NCI-H128 (cell line): ENCODE measurements around the gene TSEN15.
"Not testable (repeated sequence)": the region's sequence is repeated elsewhere in the genome, so short reads cannot be mapped to it uniquely, and the experiment has no call there.

Experiments
- DNase-seq: peaks from one replicate; lab custom pipeline; 2025; ENCODE audit not compliant: unreplicated experiment; lab: John Stamatoyannopoulos, UW

TSEN15 gene

GRCh38 chr1:184096005-184096404, 44.5 kb downstream of the TSEN15 start:
- DNase-seq = no peak

- DNase-seq = not testable (repeated sequence)
Measured at GRCh38 chr1:184096580-184096979, 45.0 kb downstream of the TSEN15 start.

GRCh38 chr1:184101141-184101540, 49.6 kb downstream of the TSEN15 start:
- no peak for DNase-seq

- no peak for DNase-seq
Measured at GRCh38 chr1:184101571-184101970, 50.0 kb downstream of the TSEN15 start.

GRCh38 chr1:184110272-184111204, 59.0 kb downstream of the TSEN15 start:
- DNase-seq = no peak

GRCh38 chr1:184112176-184112948, 60.8 kb downstream of the TSEN15 start:
- DNase-seq = no peak

GRCh38 chr1:184113251-184113650, 61.7 kb downstream of the TSEN15 start:
- no peak for DNase-seq

- DNase-seq = no peak
Measured at GRCh38 chr1:184114818-184115398, 63.4 kb downstream of the TSEN15 start.

- DNase-seq = no peak
Measured at GRCh38 chr1:184116287-184116686, 64.8 kb downstream of the TSEN15 start.

- no peak for DNase-seq
Measured at GRCh38 chr1:184118046-184118445, 66.5 kb downstream of the TSEN15 start.
